Fibroblast of lung (primary cell): Measurements from ENCODE around the gene PKNOX2. TPM values are rescaled to one million over a fixed set of nuclear protein-coding genes. Genes with fewer than 3 reads are reported as not detected.
A peak's percentile ranks its signal among the peaks of the same experiment; 100 is the strongest.

ENCODE experiments used
- DNase-seq, 2 donors: peaks; one replicate each; pipeline versions ENCODE4 v3.0.0 to v3.0.0-alpha.2; 2010; ENCODE audit warnings: low read depth in 2 of 2
- H2AFZ ChIP-seq: 2 replicates; pipeline ENCODE4 v1.5.1; 2012; ENCODE audit warnings: low read length, control low read depth, inconsistent platforms
- H3K27ac ChIP-seq: 2 replicates; pipeline ENCODE4 v1.5.1; 2011; ENCODE audit warnings: low read length, control low read depth; ENCODE audit not compliant: insufficient read depth
- H3K27me3 ChIP-seq: 2 replicates; pipeline ENCODE4 v1.5.1; 2011; ENCODE audit warnings: mild to moderate bottlenecking, low read length; ENCODE audit not compliant: control insufficient read depth, insufficient read depth
- H3K36me3 ChIP-seq: 2 replicates; pipeline ENCODE4 v1.5.1; 2011; ENCODE audit warnings: low read length; ENCODE audit not compliant: control insufficient read depth, insufficient read depth
- H3K4me1 ChIP-seq: 2 replicates; pipeline ENCODE4 v1.5.1; 2011; ENCODE audit warnings: low read length; ENCODE audit not compliant: control insufficient read depth, insufficient read depth; ENCODE audit errors: extremely low read depth
- H3K4me2 ChIP-seq: 2 replicates; pipeline ENCODE4 v1.5.1; 2011; ENCODE audit warnings: low read length, control low read depth; ENCODE audit not compliant: insufficient read depth; ENCODE audit errors: extremely low read depth
- H3K4me3 ChIP-seq, 4 experiments: fragments of 200-600 bp in 1 of 4; sonication (generic) in 1 of 4; replicated peaks in 1 of 4; 2 replicates each; pipeline ENCODE4 v1.5.1; 2011 to 2016; ENCODE audit warnings: low read length in 4 of 4, low read depth in 3 of 4, mild to moderate bottlenecking in 3 of 4, control low read depth in 2 of 4, inconsistent platforms in 1 of 4, mixed read lengths in 1 of 4; ENCODE audit not compliant: insufficient read depth in 1 of 4; ENCODE audit errors: control extremely low read depth in 1 of 4
- H3K79me2 ChIP-seq: 2 replicates; pipeline ENCODE4 v1.5.1; 2012; ENCODE audit warnings: mild to moderate bottlenecking, low read length, inconsistent platforms; ENCODE audit not compliant: control insufficient read depth, insufficient read depth
- H3K9ac ChIP-seq: 2 replicates; pipeline ENCODE4 v1.5.1; 2011; ENCODE audit warnings: mild to moderate bottlenecking, low read length, control low read depth; ENCODE audit not compliant: insufficient read depth
- H3K9me3 ChIP-seq: 2 replicates; pipeline ENCODE4 v1.5.1; 2012; ENCODE audit warnings: low read depth, low read length; ENCODE audit not compliant: control insufficient read depth, insufficient read depth
- H4K20me1 ChIP-seq: 2 replicates; pipeline ENCODE4 v1.5.1; 2011; ENCODE audit warnings: low read length; ENCODE audit not compliant: control insufficient read depth, insufficient read depth; ENCODE audit errors: extremely low read depth
- CTCF ChIP-seq, 2 donors: IDR thresholded peaks in 1 of 2; conservative IDR thresholded peaks in 1 of 2; 1 replicate in 1 of 2; 2 replicates in 1 of 2; pipeline ENCODE4 v1.5.1; 2011 to 2012; ENCODE audit warnings: low read length in 2 of 2, control low read depth in 1 of 2, inconsistent platforms in 1 of 2, low read depth in 1 of 2, mild to moderate bottlenecking in 1 of 2
- EZH2 ChIP-seq: IDR thresholded peaks from 2 replicates; pipeline ENCODE4 v1.5.1; 2012; ENCODE audit warnings: low read length, control low read depth, mild to moderate bottlenecking; ENCODE audit errors: missing control alignments
- polyA plus RNA-seq, 2 donors: library from polyadenylated mRNA; depleted of rRNA in 1 of 2; stranded (reverse) in 1 of 2; unstranded in 1 of 2; fragments of >200 nt; gene quantifications; 2 replicates each; pipeline ENCODE4 v1.2.1, GENCODE V29; 2011 to 2012; ENCODE audit warnings: missing spikeins in 1 of 2
- total RNA-seq: library from RNA; depleted of rRNA; stranded (reverse); fragments of >200 nt; gene quantifications from 2 replicates; pipeline ENCODE4 v1.2.1, GENCODE V29; 2014

The PKNOX2 gene
- total and polyA plus RNA-seq, 2 donors (not counting 1 experiment from before 2014, with no cell fraction given), result 0.33 to 2.2 TPM

GRCh38 chr11:125375146-125375545 is 210.6 kb downstream of the PKNOX2 start:
- Histone ChIP-seq H3K4me3 (no peak overlapping the region), H3K27ac (no peak overlapping the region), H3K9ac (no peak overlapping the region), H3K4me1 (peaks cover 9% of the 10 kb centered on the region), H2AFZ (no peak overlapping the region), H3K9me3 (no peaks in the 10 kb centered on the region), H3K36me3 (no peaks in the 10 kb centered on the region), H3K4me2 (no peak overlapping the region), H4K20me1 (no peaks in the 10 kb centered on the region), H3K27me3 (peaks cover 5% of the 10 kb centered on the region), H3K79me2 (no peaks in the 10 kb centered on the region)
- DNase-seq, result peak in 1 of 2 donors; percentile 34
- no peak for TF ChIP-seq EZH2
- no peak for TF ChIP-seq CTCF (conservative IDR thresholded peaks at IDR 0.05 in 1 of 2, IDR thresholded peaks at IDR 0.05 in 1 of 2; ENCODE audit: low read depth in 1 of 2, low read length in 2 of 2)

GRCh38 chr11:125376117-125376516 is 211.6 kb downstream of the PKNOX2 start:
- Histone ChIP-seq H3K36me3 (no peaks in the 10 kb centered on the region), H3K9me3 (no peaks in the 10 kb centered on the region), H3K27me3 (peaks cover 7% of the 10 kb centered on the region), H3K79me2 (no peaks in the 10 kb centered on the region), H3K4me1 (peaks cover 9% of the 10 kb centered on the region), H3K9ac (no peak overlapping the region), H2AFZ (no peak overlapping the region), H4K20me1 (no peaks in the 10 kb centered on the region), H3K27ac (no peak overlapping the region), H3K4me2 (no peak overlapping the region), H3K4me3 (no peak overlapping the region)
- TF ChIP-seq EZH2 (no peak), CTCF (conservative IDR thresholded peaks at IDR 0.05 in 1 of 2, IDR thresholded peaks at IDR 0.05 in 1 of 2; ENCODE audit: low read depth in 1 of 2, low read length in 2 of 2) (no peak)
- DNase-seq, result peak in 1 of 2 donors; percentile 79

- no peak overlapping the region for H3K9ac ChIP-seq
- peaks cover 9% of the 10 kb centered on the region for H3K4me1 ChIP-seq
- DNase-seq, result peak in 1 of 2 donors; percentile 53
- H3K36me3 ChIP-seq, result no peaks in the 10 kb centered on the region
- H3K79me2 ChIP-seq, result no peaks in the 10 kb centered on the region
- TF ChIP-seq EZH2 (no peak), CTCF (conservative IDR thresholded peaks at IDR 0.05 in 1 of 2, IDR thresholded peaks at IDR 0.05 in 1 of 2; ENCODE audit: low read depth in 1 of 2, low read length in 2 of 2) (no peak)
- no peak overlapping the region for H3K4me3 ChIP-seq
- H2AFZ ChIP-seq, result no peak overlapping the region
- no peaks in the 10 kb centered on the region for H4K20me1 ChIP-seq
- peaks cover 8% of the 10 kb centered on the region for H3K27me3 ChIP-seq
- H3K4me2 ChIP-seq, result no peak overlapping the region
- no peak overlapping the region for H3K27ac ChIP-seq
- H3K9me3 ChIP-seq, result no peaks in the 10 kb centered on the region
These were observed 212.3 kb downstream of the PKNOX2 start for GRCh38 chr11:125376856-125377255.
